Measurements from ENCODE around the gene PRPF40A.

The PRPF40A gene

DNA sequence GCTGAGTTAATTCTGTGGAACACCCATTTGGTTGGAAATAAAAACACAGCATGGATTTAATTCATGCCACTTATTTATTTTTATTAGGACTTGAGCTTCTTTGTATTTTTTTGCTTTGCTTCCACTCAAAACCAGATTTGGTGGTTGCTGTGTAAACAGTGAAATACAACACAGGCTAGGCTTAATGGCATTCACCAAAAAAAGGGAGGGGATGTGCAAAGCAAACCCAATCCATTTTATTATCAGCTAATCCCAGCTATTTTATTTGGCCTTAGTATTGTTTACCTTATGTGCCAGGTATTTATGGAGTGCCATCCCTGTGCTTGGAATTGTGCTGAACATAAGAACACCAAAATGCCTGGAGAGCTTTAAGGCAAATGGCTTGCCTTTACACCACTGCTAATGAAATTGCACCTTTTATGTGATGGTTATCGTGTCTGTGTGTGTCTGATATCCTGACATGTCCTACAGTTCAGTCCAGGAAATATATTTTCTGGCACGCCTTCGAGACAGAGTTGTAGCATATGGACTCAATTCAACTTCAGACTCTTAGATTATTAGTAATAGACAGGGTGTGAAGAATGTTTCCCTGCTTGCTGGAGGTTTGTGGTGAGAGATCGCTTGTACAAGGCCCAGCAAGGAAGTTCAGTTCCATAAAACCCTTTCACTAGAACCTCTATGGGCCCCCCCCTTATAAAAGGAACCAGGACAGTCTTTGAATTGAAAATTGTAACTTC lies 99.6 kb downstream of the PRPF40A start:
- DNase-seq (ENCODE audit: low read depth) = no peak

DNA sequence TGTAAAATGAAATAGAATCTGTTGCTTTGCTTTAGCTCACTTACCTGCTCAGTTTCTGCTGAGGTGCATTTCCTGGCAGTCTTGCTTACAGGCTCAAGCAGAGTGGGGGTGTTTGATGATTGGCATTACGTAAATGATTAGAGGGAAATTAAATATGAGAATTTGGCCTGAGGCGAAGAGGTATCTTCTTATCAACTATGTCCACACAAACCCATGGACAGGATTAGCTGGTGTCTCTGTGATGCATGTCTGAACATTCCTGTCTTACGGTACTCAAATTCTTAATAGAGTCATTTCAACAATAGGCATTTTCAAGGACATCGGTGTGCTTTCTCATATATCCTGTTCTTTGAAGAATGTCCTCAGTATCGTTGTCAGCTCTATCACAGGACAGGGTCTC lies 102.1 kb downstream of the PRPF40A start:
- DNase-seq (ENCODE audit: low read depth) = no peak

DNA sequence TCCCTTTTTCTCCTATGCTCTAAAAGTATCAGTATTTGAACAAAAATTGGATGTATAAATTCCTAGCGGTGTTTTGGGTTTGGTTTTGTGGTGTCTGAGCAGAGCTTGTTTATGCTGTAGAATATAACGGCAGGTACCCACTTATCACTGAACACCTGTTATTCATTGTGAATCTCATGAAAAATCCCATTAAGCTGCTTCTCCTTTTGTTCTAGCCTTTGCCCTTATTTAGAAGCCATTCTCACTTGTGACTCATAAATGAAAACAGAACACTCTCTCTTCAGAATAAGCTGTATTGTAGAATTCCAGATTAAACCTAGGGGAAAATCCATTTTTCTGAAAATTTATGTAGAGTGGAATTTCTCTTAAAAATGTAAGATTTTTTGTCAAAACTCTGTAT lies 104.0 kb downstream of the PRPF40A start:
- DNase-seq (ENCODE audit: low read depth) = no peak

- no peak for DNase-seq (ENCODE audit: low read depth)
These were observed 105.6 kb downstream of the PRPF40A start for GRCh38 chr2:152611458-152612231.

DNA sequence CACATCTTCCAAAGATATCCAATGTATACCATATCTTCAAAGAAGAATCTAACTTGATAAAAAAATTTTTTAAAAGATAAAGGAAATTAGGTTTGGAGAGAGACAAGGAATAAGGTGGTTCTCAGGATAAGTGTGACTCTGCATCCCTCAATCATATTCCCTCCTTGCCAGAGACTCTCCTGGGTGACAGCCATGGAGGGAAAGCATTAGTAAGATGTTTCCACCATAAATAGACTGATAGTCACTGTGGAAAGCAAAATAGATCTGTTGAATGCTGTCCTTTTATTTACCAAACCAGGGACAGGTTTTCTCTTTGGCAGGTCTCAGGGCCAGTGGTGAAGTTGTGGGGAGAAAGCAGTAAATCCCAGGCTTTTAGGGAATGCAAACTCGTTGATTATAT lies 107.6 kb downstream of the PRPF40A start:
- no peak for DNase-seq (ENCODE audit: low read depth)

DNA sequence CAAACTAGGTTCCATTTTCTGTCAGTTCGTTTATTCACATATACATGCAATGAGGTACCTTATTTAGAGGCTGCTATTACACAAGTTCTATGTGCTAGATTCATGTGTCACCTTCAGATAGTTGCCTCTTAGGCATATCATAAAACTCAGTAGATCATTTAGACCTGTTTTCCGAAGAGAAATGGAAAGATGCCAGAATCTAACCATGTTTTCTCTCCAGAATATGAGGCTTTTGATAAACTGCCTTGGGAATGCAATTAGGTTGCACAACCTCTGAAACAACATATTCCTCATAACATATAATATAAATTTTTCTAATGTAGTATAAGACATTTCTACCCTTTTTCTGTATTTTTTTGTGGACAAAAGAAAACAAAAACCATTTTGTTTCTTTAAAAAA lies 108.1 kb downstream of the PRPF40A start:
- DNase-seq (ENCODE audit: low read depth) = no peak

GRCh38 chr2:152607793-152608300 lies 109.4 kb downstream of the PRPF40A start:
- no peak for DNase-seq (ENCODE audit: low read depth)

DNA sequence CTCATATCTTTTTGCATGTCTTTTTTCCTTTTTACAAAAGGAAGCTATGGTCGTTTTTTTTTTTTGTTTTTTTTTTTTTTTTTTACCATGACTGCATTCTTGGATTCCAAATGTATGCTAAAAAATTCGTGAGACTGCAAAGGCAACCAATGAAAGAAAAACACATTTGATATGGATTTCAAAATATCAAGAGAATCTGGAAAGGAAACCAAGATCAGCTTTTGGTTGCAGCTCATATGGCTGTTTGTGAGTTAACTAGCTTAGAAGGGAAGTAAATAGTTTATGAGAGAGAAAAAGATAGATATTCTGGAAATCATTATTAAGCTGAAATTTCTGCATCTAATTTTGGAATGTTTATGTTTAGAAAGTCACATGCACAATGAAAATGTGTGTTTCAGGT lies 110.3 kb downstream of the PRPF40A start:
- DNase-seq (ENCODE audit: low read depth) = no peak

DNA sequence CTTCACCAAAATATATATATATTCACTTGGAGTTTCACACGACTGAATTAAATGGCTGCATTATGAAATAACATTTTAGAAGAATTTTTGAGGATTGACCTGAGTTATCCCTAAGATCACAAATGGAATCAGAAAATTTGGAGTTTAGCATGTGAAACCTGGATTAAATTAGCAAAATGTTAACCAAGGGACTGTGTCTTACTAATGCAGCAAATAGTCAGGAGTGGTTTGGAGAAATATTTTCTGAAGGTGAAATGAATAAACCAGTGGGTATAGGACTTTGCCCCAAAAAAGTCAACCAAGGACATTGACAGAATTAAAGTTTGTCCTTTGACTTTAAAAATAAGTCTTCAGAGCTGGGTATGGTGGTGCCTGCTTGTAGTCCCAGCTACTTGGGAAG lies 111.2 kb downstream of the PRPF40A start:
- no peak for DNase-seq (ENCODE audit: low read depth)

- DNase-seq (ENCODE audit: low read depth) = no peak
These were observed 114.1 kb downstream of the PRPF40A start for GRCh38 chr2:152603166-152603565.

DNA sequence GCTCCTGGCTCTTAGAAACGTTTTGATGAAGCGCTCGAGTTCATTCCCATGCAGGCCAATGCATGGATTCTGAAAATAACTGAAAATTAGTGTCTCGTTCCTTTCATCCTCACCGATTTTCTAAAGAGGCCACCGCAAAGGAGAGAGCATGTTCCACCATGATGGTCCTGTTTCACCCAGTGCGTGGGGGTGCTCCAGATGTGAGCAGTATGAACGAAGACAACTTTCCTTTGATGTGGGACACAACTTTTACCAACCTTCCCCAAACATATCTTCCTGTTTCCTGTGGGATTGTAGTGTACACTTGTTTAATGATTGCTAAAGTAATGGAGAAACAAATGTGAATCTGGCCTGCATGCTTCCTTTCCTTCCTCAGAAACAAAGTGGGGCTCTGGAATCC lies 114.5 kb downstream of the PRPF40A start:
- DNase-seq (ENCODE audit: low read depth) = no peak

Measured in CMK (cell line).